OCI-LY7 (cell line): Measurements from ENCODE around the gene GFAP.

ENCODE experiments used
- CTCF ChIP-seq: fragments of 200-600 bp; sonication (generic); conservative IDR thresholded peaks from 2 replicates; pipeline ENCODE4 v1.5.1; 2014; ENCODE audit warnings: mild to moderate bottlenecking, antibody characterized with exemption, low read length, moderate library complexity, mixed read lengths
- EZH2phosphoT487 ChIP-seq: fragments of 200-600 bp; sonication (generic); IDR thresholded peaks from 2 replicates; pipeline ENCODE4 v1.6.1; 2018; ENCODE audit warnings: low read depth, borderline replicate concordance, mild to moderate bottlenecking, mixed run types, antibody characterized with exemption, low read length, moderate library complexity, mixed read lengths

GRCh38 chr17:44935116-44935515 lies 19.8 kb upstream of the GFAP start:
- TF ChIP-seq CTCF (no peak), EZH2phosphoT487 (no peak)
